Neural progenitor cell (in vitro differentiated cells): ENCODE data around the gene VSIG10. TPM values are rescaled to one million over a fixed set of nuclear protein-coding genes. Genes with fewer than 3 reads are reported as not detected.

Experiments
- DNase-seq: peaks from one replicate; pipeline ENCODE4 v3.0.0-alpha.2; 2016; ENCODE audit warnings: low spot score
- H2AFZ ChIP-seq: fragments of 200-600 bp; sonication (generic); replicated peaks from 2 replicates; pipeline ENCODE4 v1.6.1; 2016; ENCODE audit warnings: antibody characterized with exemption
- H3F3A ChIP-seq: fragments of 200-600 bp; sonication (generic); 2 replicates; pipeline ENCODE4 v1.6.1; 2016; ENCODE audit warnings: antibody characterized with exemption, low read depth
- H3K27ac ChIP-seq: fragments of 200-600 bp; sonication (generic); 2 replicates; pipeline ENCODE4 v1.5.1; 2016; ENCODE audit warnings: mild to moderate bottlenecking
- H3K27me3 ChIP-seq: fragments of 200-600 bp; sonication (generic); 2 replicates; pipeline ENCODE4 v1.6.1; 2016; ENCODE audit warnings: mild to moderate bottlenecking, moderate library complexity
- H3K36me3 ChIP-seq: fragments of 200-600 bp; sonication (generic); 2 replicates; pipeline ENCODE4 v1.5.1; 2016
- H3K4me1 ChIP-seq: fragments of 200-600 bp; sonication (generic); 2 replicates; pipeline ENCODE4 v1.6.1; 2016; ENCODE audit warnings: mixed run types
- H3K4me2 ChIP-seq: fragments of 200-600 bp; sonication (generic); 2 replicates; pipeline ENCODE4 v1.6.1; 2016
- H3K4me3 ChIP-seq: fragments of 200-600 bp; sonication (generic); 2 replicates; pipeline ENCODE4 v1.5.1; 2016
- H3K79me2 ChIP-seq: fragments of 200-600 bp; sonication (generic); 2 replicates; pipeline ENCODE4 v1.6.1; 2016; ENCODE audit warnings: low read depth
- H3K9ac ChIP-seq: fragments of 200-600 bp; sonication (generic); 2 replicates; pipeline ENCODE4 v1.6.1; 2016
- H3K9me3 ChIP-seq: fragments of 200-600 bp; sonication (generic); 2 replicates; pipeline ENCODE4 v1.5.1; 2016; ENCODE audit warnings: low read depth
- H4K20me1 ChIP-seq: fragments of 200-600 bp; sonication (generic); 2 replicates; pipeline ENCODE4 v1.6.1; 2016; ENCODE audit warnings: low read depth
- H3K27ac Mint-ChIP-seq: 3 replicates; pipeline ENCODE4 v1.8.0; 2021; ENCODE audit warnings: mixed read lengths
- H3K27me3 Mint-ChIP-seq: 2 replicates; pipeline ENCODE4 v1.8.0; 2022; ENCODE audit warnings: low read depth, mild to moderate bottlenecking, inconsistent platforms, moderate library complexity, mixed read lengths; ENCODE audit not compliant: insufficient read depth
- H3K36me3 Mint-ChIP-seq: 3 replicates; pipeline ENCODE4 v1.8.0; 2021; ENCODE audit warnings: mixed read lengths
- H3K4me1 Mint-ChIP-seq: 3 replicates; pipeline ENCODE4 v1.8.0; 2021; ENCODE audit warnings: mixed read lengths
- H3K4me3 Mint-ChIP-seq: 3 replicates; pipeline ENCODE4 v1.8.0; 2021; ENCODE audit warnings: mild to moderate bottlenecking, moderate library complexity, mixed read lengths
- H3K9me3 Mint-ChIP-seq: 3 replicates; pipeline ENCODE4 v1.8.0; 2020; ENCODE audit warnings: mixed read lengths
- CTCF ChIP-seq: fragments of 200-600 bp; sonication (generic); IDR thresholded peaks from 2 replicates; pipeline ENCODE4 v1.5.1; 2017; ENCODE audit warnings: antibody characterized with exemption, mild to moderate bottlenecking
- EZH2 ChIP-seq: fragments of 200-600 bp; sonication (generic); IDR thresholded peaks from 2 replicates; pipeline ENCODE4 v1.6.1; 2017; ENCODE audit warnings: antibody characterized with exemption, mild to moderate bottlenecking, moderate library complexity
- EZH2phosphoT487 ChIP-seq: fragments of 200-600 bp; sonication (generic); IDR thresholded peaks from 2 replicates; pipeline ENCODE4 v1.6.1; 2017; ENCODE audit warnings: antibody characterized with exemption
- total RNA-seq: library from RNA; depleted of rRNA; stranded (reverse); fragments of >200 nt; gene quantifications from 2 replicates; pipeline ENCODE4 v1.2.3, GENCODE V29; 2015; ENCODE audit warnings: low replicate concordance

VSIG10 gene
- total RNA-seq, 1 donor from 2014 or later, result 22.6 TPM

GRCh38 chr12:118044075-118044474 is 59.7 kb downstream of the VSIG10 start:
- Histone ChIP-seq H2AFZ (no peak overlapping the region), H3K36me3 (peaks cover 7% of the 10 kb centered on the region), H3K9me3 (no peaks in the 10 kb centered on the region), H3F3A (no peaks in the 10 kb centered on the region), H3K27ac (no peak overlapping the region), H3K4me2 (no peak overlapping the region), H3K27me3 (no peaks in the 10 kb centered on the region), H3K4me1 (no peaks in the 10 kb centered on the region), H3K9ac (no peak overlapping the region), H3K4me3 (no peak overlapping the region), H3K79me2 (no peaks in the 10 kb centered on the region), H4K20me1 (peaks cover 2% of the 10 kb centered on the region)
- DNase-seq, result no peak
- H3K4me3 Mint-ChIP-seq, result no peak overlapping the region
- no peak overlapping the region for H3K27ac Mint-ChIP-seq
- H3K4me1 Mint-ChIP-seq, result peaks cover 6% of the 10 kb centered on the region
- no peak for TF ChIP-seq EZH2
- TF ChIP-seq CTCF, result no peak
- no peak for TF ChIP-seq EZH2phosphoT487
- H3K9me3 Mint-ChIP-seq, result no peaks in the 10 kb centered on the region
- no peaks in the 10 kb centered on the region for H3K27me3 Mint-ChIP-seq
- H3K36me3 Mint-ChIP-seq, result peaks cover 35% of the 10 kb centered on the region

GRCh38 chr12:118042091-118042490 is 61.7 kb downstream of the VSIG10 start:
- Histone ChIP-seq H3K9ac (no peak overlapping the region), H3K4me2 (no peak overlapping the region), H2AFZ (no peak overlapping the region), H3K27ac (no peak overlapping the region), H4K20me1 (peaks cover 5% of the 10 kb centered on the region), H3F3A (no peaks in the 10 kb centered on the region), H3K79me2 (no peaks in the 10 kb centered on the region), H3K9me3 (no peaks in the 10 kb centered on the region), H3K4me1 (no peaks in the 10 kb centered on the region), H3K36me3 (peaks cover 7% of the 10 kb centered on the region), H3K4me3 (no peak overlapping the region), H3K27me3 (no peaks in the 10 kb centered on the region)
- TF ChIP-seq EZH2phosphoT487, result no peak
- TF ChIP-seq CTCF, result no peak
- no peak for TF ChIP-seq EZH2
- H3K4me3 Mint-ChIP-seq, result no peak overlapping the region
- H3K9me3 Mint-ChIP-seq, result no peaks in the 10 kb centered on the region
- H3K27me3 Mint-ChIP-seq, result no peaks in the 10 kb centered on the region
- H3K36me3 Mint-ChIP-seq, result peaks cover 36% of the 10 kb centered on the region
- H3K4me1 Mint-ChIP-seq, result peaks cover 6% of the 10 kb centered on the region
- H3K27ac Mint-ChIP-seq, result no peak overlapping the region
- no peak for DNase-seq

GRCh38 chr12:118038137-118038536 is 65.7 kb downstream of the VSIG10 start:
- Histone ChIP-seq H3K79me2 (no peaks in the 10 kb centered on the region), H3K4me3 (no peak overlapping the region), H3K27me3 (no peaks in the 10 kb centered on the region), H4K20me1 (peaks cover 5% of the 10 kb centered on the region), H2AFZ (no peak overlapping the region), H3K9me3 (no peaks in the 10 kb centered on the region), H3K36me3 (peaks cover 7% of the 10 kb centered on the region), H3K27ac (peak overlapping the region; percentile 66), H3K4me1 (no peaks in the 10 kb centered on the region), H3K4me2 (no peak overlapping the region), H3F3A (peaks cover 9% of the 10 kb centered on the region), H3K9ac (no peak overlapping the region)
- H3K36me3 Mint-ChIP-seq, result peaks cover 34% of the 10 kb centered on the region
- no peak for TF ChIP-seq EZH2phosphoT487
- TF ChIP-seq EZH2, result no peak
- TF ChIP-seq CTCF, result no peak
- no peaks in the 10 kb centered on the region for H3K9me3 Mint-ChIP-seq
- H3K4me1 Mint-ChIP-seq, result peaks cover 6% of the 10 kb centered on the region
- H3K27ac Mint-ChIP-seq, result no peak overlapping the region
- no peak overlapping the region for H3K4me3 Mint-ChIP-seq
- DNase-seq, result no peak
- no peaks in the 10 kb centered on the region for H3K27me3 Mint-ChIP-seq
